Dermis blood vessel endothelial cell (primary cell): ENCODE measurements around the gene ABHD1. TPM values are rescaled to one million over a fixed set of nuclear protein-coding genes. Genes with fewer than 3 reads are reported as not detected.
"Not testable (repeated sequence)": the region's sequence is repeated elsewhere in the genome, so short reads cannot be mapped to it uniquely, and the experiment has no call there.

Source experiments
- DNase-seq: peaks from one replicate; pipeline ENCODE4 v3.0.0; 2010
- total RNA-seq: library from RNA; depleted of rRNA; stranded (reverse); fragments of >200 nt; gene quantifications from 2 replicates; pipeline ENCODE4 v1.2.3, GENCODE V29; 2014

The ABHD1 gene
- total RNA-seq, 1 donor from 2014 or later, result not detected

- no peak for DNase-seq
Measured at GRCh38 chr2:27170581-27171337, 47.1 kb downstream of the ABHD1 start.

GRCh38 chr2:27171351-27171848, 47.8 kb downstream of the ABHD1 start:
- DNase-seq, result no peak

- DNase-seq, result no peak
Measured at GRCh38 chr2:27174638-27175037, 51.0 kb downstream of the ABHD1 start.

- DNase-seq, result no peak
Measured at GRCh38 chr2:27175330-27175729, 51.7 kb downstream of the ABHD1 start.

- DNase-seq, result not testable (repeated sequence)
Measured at GRCh38 chr2:27175781-27176180, 52.2 kb downstream of the ABHD1 start.

GRCh38 chr2:27177441-27178351, 54.1 kb downstream of the ABHD1 start:
- DNase-seq, result no peak

GRCh38 chr2:27178469-27178868, 54.9 kb downstream of the ABHD1 start:
- no peak for DNase-seq

- DNase-seq, result no peak
Measured at GRCh38 chr2:27179344-27180000, 55.9 kb downstream of the ABHD1 start.

Other genes starting within 250 kb of the ABHD1 start
- gene MAPRE3, start 153.2 kb upstream of the ABHD1 start, total RNA-seq, result 0.17 and 1.3 TPM in 2 replicates
- 23.5 and 33.4 TPM in 2 replicates for gene TMEM214, start 90.8 kb upstream of the ABHD1 start, total RNA-seq
- 17.0 and 19.7 TPM in 2 replicates for gene AGBL5, start 72.1 kb upstream of the ABHD1 start, total RNA-seq
- gene OST4, start 52.2 kb upstream of the ABHD1 start, total RNA-seq, result 323 and 569 TPM in 2 replicates
- 33.7 and 41.9 TPM in 2 replicates for gene EMILIN1, start 45.2 kb upstream of the ABHD1 start, total RNA-seq
- gene KHK, start 37.0 kb upstream of the ABHD1 start, total RNA-seq, result 4.8 and 5.5 TPM in 2 replicates
- 4.8 TPM in 2 replicates for gene CGREF1, start 4.7 kb upstream of the ABHD1 start, total RNA-seq
- 46.4 and 46.8 TPM in 2 replicates for gene PREB, start 10.8 kb downstream of the ABHD1 start, total RNA-seq
- gene PRR30, start 15.6 kb downstream of the ABHD1 start, total RNA-seq, result not detected in 2 replicates
- gene TCF23, start 25.2 kb downstream of the ABHD1 start, total RNA-seq, result not detected in 2 replicates
- 111 and 181 TPM in 2 replicates for gene ATRAID, start 88.2 kb downstream of the ABHD1 start, total RNA-seq
- gene SLC5A6, start 88.5 kb downstream of the ABHD1 start, total RNA-seq, result 52.8 and 58.4 TPM in 2 replicates
- gene CAD, start 93.6 kb downstream of the ABHD1 start, total RNA-seq, result 33.5 and 69.8 TPM in 2 replicates
- gene SLC30A3, start 139.2 kb downstream of the ABHD1 start, total RNA-seq, result 17.9 and 25.8 TPM in 2 replicates
- 0.93 and 2.7 TPM in 2 replicates for gene DNAJC5G, start 151.6 kb downstream of the ABHD1 start, total RNA-seq
- 0.74 and 1.2 TPM in 2 replicates for gene TRIM54, start 158.6 kb downstream of the ABHD1 start, total RNA-seq
- 0.37 and 1.0 TPM in 2 replicates for gene UCN, start 184.6 kb downstream of the ABHD1 start, total RNA-seq
- 48.6 and 64.3 TPM in 2 replicates for gene MPV17, start 199.3 kb downstream of the ABHD1 start, total RNA-seq
- gene GTF3C2, start 232.9 kb downstream of the ABHD1 start, total RNA-seq, result 26.7 and 37.4 TPM in 2 replicates
- 27.1 and 29.3 TPM in 2 replicates for gene EIF2B4, start 246.5 kb downstream of the ABHD1 start, total RNA-seq
- gene SNX17, start 246.8 kb downstream of the ABHD1 start, total RNA-seq, result 143 and 158 TPM in 2 replicates